Central memory CD8-positive, alpha-beta T cell (primary cell): ENCODE results near the gene MRPL10.
A peak's percentile ranks its signal among the peaks of the same experiment; 100 is the strongest.

Experiments used
- ATAC-seq: fragments of 150-1000 bp; cut with Tn5 transposase; replicated peaks from 2 replicates; pipeline ENCODE4 v1.10.0; 2022; ENCODE audit warnings: mild to moderate bottlenecking, moderate FRiP score, moderate number of reproducible peaks; ENCODE audit not compliant: poor library complexity, severe bottlenecking; ENCODE audit errors: extremely low read depth
- DNase-seq, 2 donors: peaks; one replicate each; pipeline ENCODE4 v3.0.0; 2021; ENCODE audit warnings: low spot score in 2 of 2
- H3K27ac Mint-ChIP-seq: one replicate; pipeline ENCODE4 v1.8.0; 2022; ENCODE audit warnings: low read depth, mild to moderate bottlenecking, moderate library complexity, mixed read lengths
- H3K27me3 Mint-ChIP-seq: one replicate; pipeline ENCODE4 v1.8.0; 2022; ENCODE audit warnings: mixed read lengths
- H3K36me3 Mint-ChIP-seq: one replicate; pipeline ENCODE4 v1.8.0; 2022; ENCODE audit warnings: mild to moderate bottlenecking, moderate library complexity, mixed read lengths; ENCODE audit not compliant: insufficient read depth
- H3K4me1 Mint-ChIP-seq: one replicate; pipeline ENCODE4 v1.8.0; 2022; ENCODE audit warnings: mixed read lengths
- H3K4me3 Mint-ChIP-seq: one replicate; pipeline ENCODE4 v1.8.0; 2022; ENCODE audit warnings: mild to moderate bottlenecking, moderate library complexity, mixed read lengths
- H3K9me3 Mint-ChIP-seq: one replicate; pipeline ENCODE4 v1.8.0; 2022; ENCODE audit warnings: mixed read lengths

Gene MRPL10

DNA sequence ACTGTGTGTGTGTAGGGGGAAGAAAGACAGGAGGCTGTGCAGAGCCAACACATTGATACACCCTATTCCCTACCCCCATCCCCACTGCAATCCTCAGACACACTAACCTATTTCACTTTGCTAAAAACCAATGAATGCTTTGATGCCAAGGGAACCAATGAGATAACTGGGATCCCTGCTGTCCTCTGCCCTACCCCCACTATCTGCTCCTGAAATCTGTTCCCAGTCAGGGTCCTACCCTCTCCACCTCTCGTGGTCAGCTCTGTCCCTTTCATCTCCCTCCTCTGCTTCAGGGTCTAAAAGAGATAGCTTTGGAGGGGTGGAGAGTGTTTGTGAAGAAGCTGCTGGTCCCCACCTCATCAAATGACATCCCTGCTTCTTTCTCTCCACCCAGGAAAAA, 38.7 kb upstream of the MRPL10 start:
- Mint-ChIP-seq H3K36me3 (peaks cover 2% of the 10 kb centered on the region), H3K27ac (no peak overlapping the region), H3K9me3 (no peaks in the 10 kb centered on the region), H3K4me1 (no peaks in the 10 kb centered on the region), H3K27me3 (peaks cover 94% of the 10 kb centered on the region), H3K4me3 (no peak overlapping the region)
- DNase-seq (no peak), ATAC-seq (no peak)

- no peak for DNase-seq
These were observed 37.8 kb upstream of the MRPL10 start for GRCh38 chr17:47869114-47869513.

GRCh38 chr17:47867813-47868533, 36.6 kb upstream of the MRPL10 start:
- Mint-ChIP-seq H3K9me3 (no peaks in the 10 kb centered on the region), H3K4me3 (no peak overlapping the region), H3K27me3 (peaks cover 81% of the 10 kb centered on the region), H3K27ac (no peak overlapping the region), H3K36me3 (peaks cover 2% of the 10 kb centered on the region), H3K4me1 (no peaks in the 10 kb centered on the region)
- DNase-seq (no peak), ATAC-seq (no peak)

More at GRCh38 chr17:47869114-47869513, 37.8 kb upstream of the MRPL10 start:
- ATAC-seq: no peak
- H3K27ac Mint-ChIP-seq: no peak overlapping the region
- H3K36me3 Mint-ChIP-seq: peaks cover 2% of the 10 kb centered on the region
- peaks cover 92% of the 10 kb centered on the region for H3K27me3 Mint-ChIP-seq
- no peaks in the 10 kb centered on the region for H3K4me1 Mint-ChIP-seq
- H3K4me3 Mint-ChIP-seq: no peak overlapping the region
- no peaks in the 10 kb centered on the region for H3K9me3 Mint-ChIP-seq

- no peak overlapping the region for H3K4me3 Mint-ChIP-seq
- no peaks in the 10 kb centered on the region for H3K4me1 Mint-ChIP-seq
- no peaks in the 10 kb centered on the region for H3K9me3 Mint-ChIP-seq
- no peak for DNase-seq
- peaks cover 70% of the 10 kb centered on the region for H3K27me3 Mint-ChIP-seq
- ATAC-seq: no peak
- H3K36me3 Mint-ChIP-seq: peaks cover 2% of the 10 kb centered on the region
- H3K27ac Mint-ChIP-seq: no peak overlapping the region
These were observed 35.6 kb upstream of the MRPL10 start for GRCh38 chr17:47866941-47867340.

- H3K4me1 Mint-ChIP-seq: no peaks in the 10 kb centered on the region
- DNase-seq: no peak
- peaks cover 57% of the 10 kb centered on the region for H3K27me3 Mint-ChIP-seq
- no peak for ATAC-seq
- no peak overlapping the region for H3K4me3 Mint-ChIP-seq
- H3K36me3 Mint-ChIP-seq: peaks cover 2% of the 10 kb centered on the region
- no peak overlapping the region for H3K27ac Mint-ChIP-seq
- no peaks in the 10 kb centered on the region for H3K9me3 Mint-ChIP-seq
These were observed 33.5 kb upstream of the MRPL10 start for GRCh38 chr17:47864791-47865216.

DNA sequence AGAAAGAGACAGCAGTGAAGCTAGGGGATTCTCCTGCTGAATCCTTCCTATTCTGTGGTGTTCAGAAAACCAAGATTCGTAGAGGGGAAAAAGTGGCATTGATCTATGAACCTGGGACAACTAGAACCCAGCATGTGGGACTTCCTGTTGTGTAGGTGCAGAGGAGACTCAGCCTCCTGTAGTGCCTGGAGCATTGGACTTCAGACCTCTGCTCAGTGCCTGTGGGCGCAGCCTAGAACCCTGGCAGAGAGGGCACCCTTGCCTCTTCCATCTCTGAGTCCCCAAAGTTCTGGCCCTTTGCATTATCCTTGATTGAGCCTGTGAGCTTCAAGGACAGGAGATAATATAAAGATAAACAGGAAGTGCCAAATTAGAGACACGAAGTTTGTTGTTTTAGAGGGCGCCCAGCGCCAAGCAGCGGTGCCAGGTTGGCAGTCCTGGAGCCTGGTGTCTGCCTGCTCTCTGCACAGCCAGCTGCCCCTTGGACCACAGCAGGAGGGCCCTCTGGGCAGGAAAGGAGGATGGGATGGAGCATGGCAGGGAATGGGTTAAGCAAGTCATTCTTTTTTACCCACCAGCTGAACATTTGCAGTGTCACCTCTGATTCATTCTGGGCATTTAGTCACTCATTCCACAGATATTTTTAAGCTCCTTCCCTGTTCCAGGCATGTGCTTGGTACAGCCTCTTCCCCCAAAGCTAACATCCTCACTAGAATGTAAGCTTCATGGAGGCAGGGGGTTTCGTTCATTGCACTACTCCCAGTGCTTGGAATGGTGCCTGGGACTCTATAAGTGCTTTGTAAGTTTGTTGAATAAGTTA, 31.5 kb upstream of the MRPL10 start:
- peaks cover 1% of the 10 kb centered on the region for H3K36me3 Mint-ChIP-seq
- H3K27ac Mint-ChIP-seq: no peak overlapping the region
- no peaks in the 10 kb centered on the region for H3K9me3 Mint-ChIP-seq
- no peak for ATAC-seq
- H3K27me3 Mint-ChIP-seq: peaks cover 54% of the 10 kb centered on the region
- DNase-seq: no peak
- H3K4me3 Mint-ChIP-seq: no peak overlapping the region
- no peaks in the 10 kb centered on the region for H3K4me1 Mint-ChIP-seq

DNA sequence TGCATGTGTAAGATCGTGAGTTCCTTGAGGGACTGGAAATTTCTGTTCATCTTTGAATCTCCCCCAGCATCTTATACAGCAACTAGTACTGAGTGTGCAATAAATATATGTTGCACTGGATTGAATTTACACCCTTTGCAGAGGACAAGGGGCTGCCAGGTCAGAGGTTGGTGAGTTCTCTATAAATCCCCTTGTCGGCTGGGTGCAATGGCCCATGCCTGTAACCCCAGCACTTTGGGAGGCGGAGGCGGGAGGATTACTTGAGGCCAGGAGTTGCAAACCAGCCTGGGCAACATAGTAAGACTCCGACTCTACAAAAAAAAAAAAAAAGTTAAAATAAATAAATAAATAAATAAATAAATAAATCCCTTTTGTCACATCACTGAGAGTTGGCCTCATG, 29.0 kb upstream of the MRPL10 start:
- DNase-seq (no peak), ATAC-seq (no peak)
- no peaks in the 10 kb centered on the region for H3K36me3 Mint-ChIP-seq
- no peak overlapping the region for H3K4me3 Mint-ChIP-seq
- no peaks in the 10 kb centered on the region for H3K4me1 Mint-ChIP-seq
- peaks cover 56% of the 10 kb centered on the region for H3K27me3 Mint-ChIP-seq
- H3K9me3 Mint-ChIP-seq: no peaks in the 10 kb centered on the region
- H3K27ac Mint-ChIP-seq: no peak overlapping the region

DNA sequence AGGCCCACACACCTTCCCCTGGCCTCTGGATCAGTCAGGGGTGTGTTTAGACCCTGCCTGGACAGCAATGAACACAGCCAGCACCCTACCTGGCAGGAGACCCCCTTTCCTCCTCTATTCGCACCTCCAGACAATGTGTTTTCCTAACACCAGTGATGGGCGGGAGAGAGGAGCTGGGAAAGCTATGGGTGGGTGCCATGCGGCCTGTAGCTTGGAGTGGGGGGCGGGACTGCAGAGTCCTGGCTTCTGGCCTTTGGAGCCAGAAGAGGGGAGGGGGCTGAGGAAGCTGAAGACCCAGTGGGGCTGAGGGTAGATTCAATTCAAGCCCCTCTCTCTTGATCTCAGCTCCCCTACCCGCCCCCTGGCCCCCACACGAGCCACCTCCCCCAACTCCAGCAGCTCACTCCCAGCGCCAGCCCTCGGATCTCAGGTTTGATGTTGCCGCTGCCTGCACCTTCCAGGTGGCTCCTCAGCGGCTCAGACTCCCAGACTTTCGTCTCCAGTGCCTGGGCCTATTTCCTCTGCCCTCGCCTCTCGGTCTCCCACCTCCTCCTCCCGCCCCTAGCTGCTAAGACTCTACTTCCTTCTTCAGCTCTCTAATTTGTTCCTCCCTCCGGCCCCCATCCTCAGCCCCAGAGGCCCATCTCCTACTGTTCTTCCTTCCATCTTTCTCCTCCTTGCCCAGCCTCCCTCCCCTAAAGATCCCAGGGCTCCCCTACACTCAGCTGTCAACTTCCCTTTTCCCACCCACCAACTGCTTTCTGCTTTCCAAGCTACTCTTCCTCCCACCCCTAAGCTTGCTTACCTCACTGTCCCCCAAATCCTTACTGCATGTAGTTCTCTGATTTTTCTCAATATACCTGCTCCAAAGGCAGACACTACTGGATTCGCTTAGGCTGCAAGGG, 26.5 kb upstream of the MRPL10 start:
- DNase-seq: no peak
- Mint-ChIP-seq H3K36me3 (no peaks in the 10 kb centered on the region), H3K4me1 (no peaks in the 10 kb centered on the region), H3K4me3 (no peak overlapping the region), H3K9me3 (no peaks in the 10 kb centered on the region), H3K27ac (no peak overlapping the region), H3K27me3 (peaks cover 71% of the 10 kb centered on the region)
- ATAC-seq: no peak

- peaks cover 80% of the 10 kb centered on the region for H3K27me3 Mint-ChIP-seq
- no peak overlapping the region for H3K4me3 Mint-ChIP-seq
- H3K27ac Mint-ChIP-seq: no peak overlapping the region
- H3K4me1 Mint-ChIP-seq: peaks cover 8% of the 10 kb centered on the region
- peaks cover under 1% of the 10 kb centered on the region for H3K36me3 Mint-ChIP-seq
- H3K9me3 Mint-ChIP-seq: no peaks in the 10 kb centered on the region
- no peak for ATAC-seq
- no peak for DNase-seq
These were observed 25.5 kb upstream of the MRPL10 start for GRCh38 chr17:47856830-47857229.

DNA sequence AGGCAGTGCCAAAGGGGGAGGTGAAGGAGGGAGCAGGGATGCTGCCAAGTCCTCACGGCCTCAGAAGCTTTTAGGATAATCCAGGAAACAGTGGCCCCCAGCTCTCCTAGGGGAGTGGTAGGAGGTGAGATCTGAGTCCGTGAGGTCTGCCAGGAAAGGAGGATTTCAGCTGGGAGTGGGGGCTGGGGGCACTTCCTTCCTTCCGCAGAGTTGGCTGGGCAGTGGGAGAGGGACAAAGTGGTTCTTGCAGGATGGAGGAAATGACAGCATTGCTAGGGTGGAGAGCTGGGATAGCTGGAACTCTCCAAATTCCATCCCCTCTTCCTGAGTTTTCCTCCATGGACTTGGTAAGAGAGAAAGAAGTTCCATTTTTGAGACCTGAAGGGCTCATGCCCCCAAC, 24.4 kb upstream of the MRPL10 start:
- ATAC-seq (no peak), DNase-seq (no peak)
- peaks cover 11% of the 10 kb centered on the region for H3K4me1 Mint-ChIP-seq
- H3K27ac Mint-ChIP-seq: no peak overlapping the region
- no peak overlapping the region for H3K4me3 Mint-ChIP-seq
- peaks cover 88% of the 10 kb centered on the region for H3K27me3 Mint-ChIP-seq
- no peaks in the 10 kb centered on the region for H3K9me3 Mint-ChIP-seq
- peaks cover 2% of the 10 kb centered on the region for H3K36me3 Mint-ChIP-seq

DNA sequence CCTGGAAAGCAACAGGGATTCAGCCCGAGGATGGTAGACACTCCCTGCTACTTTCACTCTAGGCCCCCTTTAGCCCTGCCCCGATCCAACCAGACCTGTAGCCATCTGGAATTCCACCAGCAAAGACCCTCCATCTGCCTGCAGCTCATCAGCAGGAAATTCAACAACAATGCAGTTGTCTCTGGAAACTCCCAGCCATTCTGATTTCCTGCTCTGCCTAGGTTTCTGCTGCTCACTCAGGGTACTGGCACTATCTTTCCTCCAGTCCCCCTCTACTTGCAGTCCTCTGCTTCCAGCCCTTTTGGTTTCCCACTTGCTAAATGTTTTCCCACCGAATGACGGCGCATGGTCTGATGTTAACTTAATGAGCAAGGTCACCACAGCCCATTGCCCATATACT, 22.3 kb upstream of the MRPL10 start:
- DNase-seq (no peak), ATAC-seq (no peak)
- peaks cover 18% of the 10 kb centered on the region for H3K4me1 Mint-ChIP-seq
- H3K27me3 Mint-ChIP-seq: peaks cover 89% of the 10 kb centered on the region
- H3K27ac Mint-ChIP-seq: no peak overlapping the region
- no peaks in the 10 kb centered on the region for H3K9me3 Mint-ChIP-seq
- peaks cover 3% of the 10 kb centered on the region for H3K36me3 Mint-ChIP-seq
- H3K4me3 Mint-ChIP-seq: no peak overlapping the region

GRCh38 chr17:47852113-47852949, 21.0 kb upstream of the MRPL10 start:
- peaks cover 18% of the 10 kb centered on the region for H3K4me1 Mint-ChIP-seq
- peak overlapping the region; percentile 58 for H3K4me3 Mint-ChIP-seq
- ATAC-seq (no peak), DNase-seq (no peak)
- peaks cover 3% of the 10 kb centered on the region for H3K36me3 Mint-ChIP-seq
- no peaks in the 10 kb centered on the region for H3K9me3 Mint-ChIP-seq
- H3K27ac Mint-ChIP-seq: peak overlapping the region; percentile 25
- H3K27me3 Mint-ChIP-seq: peaks cover 90% of the 10 kb centered on the region
